ENCODE measurements around the gene DUSP11. TPM values are rescaled to one million over a fixed set of nuclear protein-coding genes. Genes with fewer than 3 reads are reported as not detected.
A peak's percentile ranks its signal among the peaks of the same experiment; 100 is the strongest.
"Not testable (repeated sequence)": the region's sequence is repeated elsewhere in the genome, so short reads cannot be mapped to it uniquely, and the experiment has no call there.

Gene DUSP11
- total RNA-seq, 1 experiment from 2014 or later = 49.5 TPM

DNA sequence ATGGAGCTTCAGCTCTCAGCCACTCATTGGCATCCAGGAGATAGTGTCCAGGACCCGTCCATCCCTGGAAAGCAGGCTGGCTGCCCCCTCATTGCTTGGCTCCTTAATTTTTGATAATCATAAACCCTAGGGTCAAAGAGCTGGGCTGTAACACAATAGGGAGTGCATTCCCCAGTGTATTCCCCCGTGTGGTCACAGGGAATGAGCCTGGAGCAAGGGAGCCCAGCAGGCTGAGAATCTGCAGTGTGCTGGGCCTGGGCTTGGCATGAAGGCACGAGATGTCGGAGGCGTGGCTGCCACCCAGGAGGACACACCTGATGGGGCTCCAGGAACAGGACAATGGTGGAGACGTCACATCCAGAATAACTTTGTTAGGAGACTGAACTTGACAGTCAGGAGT lies 61.5 kb downstream of the DUSP11 start:
- DNase-seq (ENCODE audit: low read depth) = no peak

DNA sequence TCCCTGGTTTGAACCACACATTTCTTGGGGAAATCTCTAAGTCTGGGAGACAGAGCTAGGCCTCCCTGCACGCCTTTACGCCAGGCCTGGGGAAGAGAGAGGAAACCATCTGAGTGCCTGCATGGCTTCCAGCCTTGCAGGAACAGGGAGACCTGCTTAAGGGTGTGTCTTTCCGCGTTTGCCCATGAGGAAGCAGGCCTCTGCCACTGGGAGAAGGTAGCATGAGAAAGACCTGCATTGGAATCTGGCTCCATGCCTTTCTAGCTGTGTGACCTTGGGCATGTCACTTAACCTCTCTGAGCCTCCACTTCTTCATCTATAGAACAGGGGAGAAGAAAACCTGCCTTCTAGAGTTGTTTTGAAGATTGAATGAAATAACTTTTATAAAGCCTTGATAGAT lies 62.2 kb downstream of the DUSP11 start:
- DNase-seq (ENCODE audit: low read depth) = not testable (repeated sequence)

DNA sequence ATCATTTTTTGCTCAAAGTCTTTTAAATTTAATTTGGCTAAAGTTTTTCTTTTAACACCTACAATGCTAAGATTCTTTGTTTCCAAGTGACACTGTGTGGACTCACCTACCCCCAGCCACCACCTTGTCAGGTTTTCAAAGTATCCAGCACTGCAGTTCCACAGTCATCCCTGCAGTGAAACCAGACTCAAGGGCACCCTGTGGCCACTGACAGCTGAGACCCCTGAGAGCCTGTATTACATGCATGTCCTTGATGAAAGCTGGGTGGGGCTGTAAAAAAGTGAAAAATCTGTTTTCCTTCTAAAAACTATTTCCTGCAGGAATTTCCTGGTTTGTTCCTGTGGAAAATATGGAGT lies 62.7 kb downstream of the DUSP11 start:
- DNase-seq (ENCODE audit: low read depth) = no peak

DNA sequence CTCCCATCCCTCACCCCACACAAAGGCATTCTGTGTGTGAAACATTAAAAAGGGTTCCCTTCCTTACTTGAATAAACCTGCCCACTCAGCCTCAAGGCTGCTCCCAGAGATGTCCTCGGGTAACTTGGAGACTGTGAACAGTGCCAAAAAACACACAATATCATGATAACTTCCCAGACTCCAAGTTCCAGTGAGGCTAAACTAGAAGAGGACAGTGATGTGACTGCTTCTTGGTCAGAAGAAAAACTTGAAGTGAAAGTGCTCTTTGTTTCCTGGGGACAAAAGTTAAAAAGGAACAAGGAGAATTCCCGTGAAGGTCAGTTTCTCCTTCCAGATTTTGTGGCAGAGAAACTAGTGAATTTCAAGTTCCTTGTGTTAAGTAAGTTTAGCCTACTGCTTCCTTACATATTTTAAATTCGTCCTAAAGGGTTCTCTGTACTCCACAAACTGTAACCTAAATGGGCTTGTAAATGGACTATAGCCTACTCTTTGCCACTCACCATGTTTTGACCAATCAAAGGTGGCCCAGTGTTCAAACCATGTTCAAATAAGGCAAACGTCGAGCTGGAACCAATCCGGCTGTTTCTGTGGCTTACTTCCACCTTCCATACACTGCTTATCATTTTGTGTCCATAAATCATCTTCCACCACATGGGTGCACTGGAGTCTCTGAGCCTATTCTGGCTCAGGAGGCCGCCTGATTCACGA lies 63.2 kb downstream of the DUSP11 start:
- DNase-seq (ENCODE audit: low read depth) = peak; percentile 64

DNA sequence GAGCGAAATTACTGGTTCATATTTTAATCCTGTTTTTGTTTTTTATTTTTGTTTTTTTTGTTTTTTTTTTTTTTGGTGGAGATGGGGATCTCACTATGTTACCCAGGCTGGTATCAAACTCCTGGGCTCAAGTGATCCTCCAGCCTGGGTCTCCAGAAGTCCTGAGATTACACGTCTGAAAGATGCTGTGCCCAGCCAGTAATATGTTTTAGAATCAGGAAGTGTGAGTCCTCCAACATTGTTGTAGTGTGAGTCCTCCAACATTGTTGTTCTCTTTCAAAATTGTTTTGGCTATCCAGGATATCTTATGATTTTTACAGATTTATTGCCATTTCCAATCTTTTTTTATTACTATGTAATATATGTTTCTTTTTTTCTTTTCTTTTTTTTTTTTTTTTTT lies 65.8 kb downstream of the DUSP11 start:
- DNase-seq (ENCODE audit: low read depth) = no peak

Other genes with a start within 250 kb of the DUSP11 start
- gene NAT8, start 137.7 kb downstream of the DUSP11 start, total RNA-seq (2014; rRNA removed; shearing (Covaris generic)) = not detected in 2 replicates
- 94.5 and 97.8 TPM in 2 replicates for gene TPRKB, start 42.8 kb downstream of the DUSP11 start, total RNA-seq (2014; rRNA removed; shearing (Covaris generic))
- not detected in 2 replicates for gene C2orf78, start 4.1 kb upstream of the DUSP11 start, total RNA-seq (2014; rRNA removed; shearing (Covaris generic))
- gene STAMBP, start 48.9 kb upstream of the DUSP11 start, total RNA-seq (2014; rRNA removed; shearing (Covaris generic)) = 41.2 and 52.8 TPM in 2 replicates
- not detected in 2 replicates for gene ACTG2, start 112.9 kb upstream of the DUSP11 start, total RNA-seq (2014; rRNA removed; shearing (Covaris generic))
- 89.7 and 92.1 TPM in 2 replicates for gene DGUOK, start 146.8 kb upstream of the DUSP11 start, total RNA-seq (2014; rRNA removed; shearing (Covaris generic))
- 3.1 and 4.4 TPM in 2 replicates for gene TET3, start 204.8 kb upstream of the DUSP11 start, total RNA-seq (2014; rRNA removed; shearing (Covaris generic))